GM18502 (cell line): ENCODE data around the gene TTYH2.
"Not testable (repeated sequence)": the region's sequence is repeated elsewhere in the genome, so short reads cannot be mapped to it uniquely, and the experiment has no call there.

ENCODE experiments used
- ATAC-seq: cut with Tn5 transposase; IDR thresholded peaks from one replicate; pipeline ENCODE4 v1.9.1; 2021; ENCODE audit warnings: mild to moderate bottlenecking; ENCODE audit not compliant: unreplicated experiment, poor library complexity

Gene TTYH2

DNA sequence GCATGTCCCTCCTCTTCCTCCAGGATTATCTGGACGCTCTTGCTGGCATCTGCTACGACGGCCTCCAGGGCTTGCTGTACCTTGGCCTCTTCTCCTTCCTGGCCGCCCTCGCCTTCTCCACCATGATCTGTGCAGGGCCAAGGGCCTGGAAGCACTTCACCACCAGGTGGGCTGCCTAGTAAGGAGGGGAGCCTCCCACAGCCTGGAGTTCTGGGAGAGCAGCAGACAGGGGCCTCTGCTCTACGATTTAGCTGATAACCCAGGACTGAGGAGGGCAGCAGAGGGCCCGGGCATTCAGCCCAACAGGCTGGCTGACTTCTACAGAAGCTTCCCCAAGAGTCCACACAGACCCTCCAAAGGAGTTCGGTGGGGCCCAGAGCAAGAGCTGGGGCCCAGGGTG, 38.8 kb downstream of the TTYH2 start:
- no peak for ATAC-seq

DNA sequence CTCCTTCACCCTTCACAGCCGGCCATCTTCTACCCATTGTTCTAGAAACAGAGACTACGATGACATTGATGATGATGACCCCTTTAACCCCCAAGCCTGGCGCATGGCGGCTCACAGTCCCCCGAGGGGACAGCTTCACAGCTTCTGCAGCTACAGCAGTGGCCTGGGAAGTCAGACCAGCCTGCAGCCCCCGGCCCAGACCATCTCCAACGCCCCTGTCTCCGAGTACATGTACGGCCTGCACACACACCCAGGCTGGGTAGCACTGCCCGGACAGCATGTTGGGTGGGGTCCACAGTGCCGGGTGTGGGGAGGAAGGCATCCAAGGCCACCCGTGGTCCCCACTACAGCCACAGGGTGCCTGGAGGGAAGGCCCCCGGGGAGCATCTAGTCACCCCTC, 39.7 kb downstream of the TTYH2 start:
- no peak for ATAC-seq

DNA sequence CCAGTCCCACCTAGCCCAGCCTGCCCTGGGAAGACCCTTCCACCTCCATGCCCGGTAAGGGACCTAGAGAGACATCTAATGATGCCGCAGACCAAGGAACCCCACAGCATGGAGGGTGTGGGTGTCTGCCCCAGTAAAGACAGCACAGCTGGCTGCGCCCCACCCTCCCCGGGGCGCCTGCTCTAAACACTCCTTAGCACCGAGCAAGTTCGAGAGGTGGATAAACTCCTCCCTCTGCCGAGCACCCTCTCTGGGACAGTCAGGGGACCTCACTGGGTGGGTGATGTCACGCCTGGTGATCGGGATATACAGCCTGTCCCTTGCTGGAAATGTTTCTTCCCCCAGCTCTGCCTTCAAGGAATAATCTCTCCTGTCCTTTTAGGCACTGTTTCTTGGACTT, 43.9 kb downstream of the TTYH2 start:
- ATAC-seq = no peak

DNA sequence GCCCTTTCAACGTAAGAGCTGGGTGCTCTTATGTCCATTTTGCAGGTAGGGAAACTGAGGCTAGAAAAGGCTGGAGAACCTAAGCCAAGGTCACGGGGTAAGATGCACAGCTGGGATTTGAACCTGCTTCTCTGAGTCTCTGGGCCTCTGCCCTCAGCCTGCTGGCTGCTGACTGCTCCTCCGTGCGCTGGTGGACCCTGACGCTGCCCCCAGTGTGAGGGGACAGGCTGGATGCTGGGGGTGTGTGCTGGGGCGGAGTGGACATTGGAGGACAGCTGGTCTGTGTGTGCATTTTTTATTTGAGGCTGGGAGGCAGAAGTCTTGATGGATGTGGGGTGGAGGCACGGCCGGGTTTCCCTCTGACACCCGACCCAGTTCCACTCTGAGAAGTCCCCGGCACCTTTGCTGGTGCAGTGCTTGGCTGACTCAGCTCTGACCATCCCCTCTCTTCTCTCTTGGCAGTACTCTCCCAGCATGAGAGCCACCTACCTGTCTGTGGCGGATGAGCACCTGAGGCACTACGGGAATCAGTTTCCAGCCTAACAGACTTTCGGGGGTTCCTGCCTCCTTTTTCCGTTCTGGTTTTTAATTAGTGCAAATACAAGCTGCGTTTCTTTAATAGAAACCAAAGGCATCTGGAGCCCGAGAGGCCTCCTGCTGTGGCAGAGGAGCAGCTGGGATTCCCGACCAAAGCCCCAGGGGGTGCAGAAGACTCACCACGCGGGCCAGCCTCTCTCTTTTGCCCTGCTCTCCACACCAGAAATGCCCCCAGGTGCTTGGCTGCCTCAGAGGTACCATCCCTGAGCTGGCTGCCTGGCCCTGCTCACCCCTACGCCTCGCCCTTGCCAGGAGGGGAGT, 46.5 kb downstream of the TTYH2 start:
- no peak for ATAC-seq

DNA sequence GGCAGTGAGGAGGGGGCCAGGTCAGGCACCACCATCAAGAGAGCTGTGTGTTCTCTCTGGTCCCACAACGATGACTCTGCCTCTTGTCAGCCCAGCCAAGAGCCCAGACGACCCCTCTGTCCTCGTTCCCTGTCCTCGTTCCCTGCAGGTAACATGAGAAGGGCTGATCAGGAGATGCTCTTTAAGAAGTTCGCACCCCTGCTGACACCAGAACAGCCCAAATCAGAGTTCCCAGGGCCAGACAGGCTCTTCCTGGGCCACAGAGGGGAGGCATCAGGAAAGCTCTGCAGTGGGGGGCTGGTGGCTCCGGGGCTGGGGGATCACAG, 47.1 kb downstream of the TTYH2 start:
- no peak for ATAC-seq

DNA sequence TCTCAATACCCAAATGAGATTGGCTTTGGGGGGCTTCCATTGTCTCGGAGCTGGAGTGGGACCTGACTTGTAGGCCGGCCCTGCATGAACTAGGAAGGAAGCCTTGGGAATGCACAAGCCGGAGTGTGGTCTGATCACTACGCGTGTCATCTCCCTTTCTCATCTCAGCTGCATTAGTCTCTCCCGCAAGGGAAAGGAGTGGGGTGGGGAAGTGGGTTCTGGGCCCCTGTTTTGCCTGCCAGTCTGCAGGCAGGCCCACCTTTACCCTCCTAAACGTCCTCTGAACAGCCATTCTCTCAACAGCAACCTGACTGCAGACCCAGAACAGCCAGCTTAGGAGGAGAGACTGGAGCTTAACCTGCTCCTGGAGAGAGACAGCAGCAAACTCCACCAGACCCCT, 49.2 kb downstream of the TTYH2 start:
- no peak for ATAC-seq

DNA sequence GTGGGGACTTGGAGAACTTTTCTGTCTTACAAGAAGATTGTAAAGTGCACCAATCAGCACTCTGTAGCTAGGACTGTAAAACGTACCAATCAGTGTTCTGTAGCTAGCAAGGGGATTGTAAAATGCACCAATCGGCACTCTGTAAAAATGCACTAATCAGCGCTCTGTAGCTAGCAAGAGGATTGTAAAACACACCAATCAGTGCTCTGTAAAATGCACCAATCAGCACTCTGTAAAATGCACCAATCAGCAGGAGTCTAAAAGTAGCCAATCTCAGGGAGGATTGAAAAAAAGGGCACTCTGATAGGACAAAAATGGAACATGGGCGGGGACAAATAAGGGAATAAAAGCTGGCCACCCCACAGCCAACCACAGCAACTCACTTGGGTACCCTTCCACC, 53.7 kb downstream of the TTYH2 start:
- ATAC-seq = not testable (repeated sequence)

DNA sequence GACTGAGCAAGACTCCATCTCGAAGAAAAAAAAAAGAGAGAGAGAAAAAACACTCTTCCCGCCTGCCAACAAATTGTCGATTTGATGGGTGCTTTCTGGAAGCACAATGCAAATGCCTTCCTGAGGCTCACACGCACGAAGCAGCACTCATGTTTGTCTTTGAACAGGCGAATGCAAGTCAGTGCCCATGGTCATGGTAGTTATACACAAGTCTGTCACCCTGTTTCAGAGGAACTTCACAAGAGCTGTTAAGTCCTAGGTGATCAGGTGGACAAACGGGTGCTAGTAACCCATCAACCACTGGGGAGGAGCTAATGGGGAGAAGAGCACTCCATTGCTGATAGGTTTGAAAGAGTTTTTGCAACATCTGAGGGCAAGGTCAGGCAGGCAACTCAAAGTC, 54.2 kb downstream of the TTYH2 start:
- ATAC-seq = no peak

DNA sequence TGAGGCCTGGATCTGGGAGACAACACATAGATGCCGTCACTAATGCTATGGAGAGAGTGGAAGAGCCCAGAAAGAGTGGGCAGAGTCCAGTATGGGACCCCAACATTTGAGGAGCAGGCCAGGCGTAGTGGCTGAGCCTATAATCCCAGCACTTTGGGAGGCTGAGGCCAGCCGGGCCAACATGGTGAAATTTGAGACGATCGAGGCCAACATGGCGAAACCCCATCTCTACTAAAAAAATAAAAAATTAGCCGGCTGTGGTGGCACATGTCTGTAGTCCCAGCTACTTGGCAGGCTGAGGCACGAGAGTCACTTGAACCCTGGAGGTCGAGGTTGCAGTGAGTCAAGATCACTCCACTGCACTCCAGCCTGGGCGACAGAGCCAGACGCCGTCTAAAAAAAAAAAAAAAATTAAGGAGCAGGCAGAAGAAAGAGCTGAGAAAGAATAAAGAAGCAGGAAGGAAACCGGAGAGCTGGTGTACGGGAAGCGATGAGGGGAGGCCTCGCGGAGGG, 54.7 kb downstream of the TTYH2 start:
- ATAC-seq = no peak

DNA sequence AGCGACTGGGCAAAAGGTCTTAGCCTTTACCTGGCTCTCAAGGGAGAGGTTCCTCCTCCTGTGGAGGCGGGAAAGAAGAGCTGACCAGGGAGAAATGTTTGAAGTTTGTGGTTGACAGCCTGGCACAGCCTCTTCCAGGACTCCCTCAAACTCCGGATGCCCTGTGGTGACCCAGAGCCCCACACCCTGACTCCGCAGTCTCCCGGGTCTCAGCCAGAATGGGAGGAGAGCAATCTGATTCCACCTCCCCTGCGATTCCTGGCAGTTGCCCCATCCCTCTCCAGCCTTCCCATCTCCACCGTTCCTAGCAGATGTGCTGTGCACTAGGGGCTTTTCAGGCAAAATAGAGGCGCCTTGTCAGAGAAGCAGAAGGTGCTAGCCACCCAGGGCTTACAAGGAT, 55.2 kb downstream of the TTYH2 start:
- no peak for ATAC-seq

DNA sequence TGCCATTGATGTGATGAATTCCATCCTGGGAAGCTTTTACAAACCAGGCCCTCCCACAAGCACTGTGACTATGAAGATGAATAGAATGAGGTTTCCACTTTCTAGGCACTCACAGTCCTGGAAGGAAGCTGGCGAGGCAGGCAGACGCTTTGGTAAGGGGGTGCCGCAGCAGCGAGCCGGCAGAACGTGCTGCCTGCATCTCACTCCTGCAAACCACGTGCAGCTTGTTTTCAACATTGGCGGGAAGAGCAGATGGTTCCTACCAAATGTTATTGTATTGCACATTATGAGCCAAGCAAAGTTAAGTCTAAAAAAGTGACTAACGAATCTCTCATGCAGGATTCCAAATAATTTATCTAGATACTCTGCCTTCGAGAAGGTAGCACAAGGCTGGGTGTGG, 57.0 kb downstream of the TTYH2 start:
- no peak for ATAC-seq

DNA sequence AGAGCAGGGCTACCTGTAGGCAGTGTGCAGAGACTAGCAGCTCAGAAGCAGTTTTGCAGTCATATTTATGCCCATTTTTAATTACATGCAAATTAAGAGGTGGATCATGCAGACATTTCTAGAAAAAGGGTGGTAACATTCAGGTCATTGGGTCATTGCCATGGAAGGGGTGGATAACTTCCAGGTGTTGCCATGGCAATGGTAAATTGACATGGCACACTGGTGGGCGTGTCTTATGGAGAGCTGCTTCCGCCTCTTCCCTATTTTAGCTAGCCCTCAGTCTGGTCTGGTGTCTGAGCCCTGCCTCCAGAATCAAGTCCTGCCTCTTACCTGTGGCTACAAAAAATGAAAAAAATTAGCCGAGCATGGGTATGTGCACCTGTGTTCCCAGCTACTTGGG, 57.9 kb downstream of the TTYH2 start:
- no peak for ATAC-seq

DNA sequence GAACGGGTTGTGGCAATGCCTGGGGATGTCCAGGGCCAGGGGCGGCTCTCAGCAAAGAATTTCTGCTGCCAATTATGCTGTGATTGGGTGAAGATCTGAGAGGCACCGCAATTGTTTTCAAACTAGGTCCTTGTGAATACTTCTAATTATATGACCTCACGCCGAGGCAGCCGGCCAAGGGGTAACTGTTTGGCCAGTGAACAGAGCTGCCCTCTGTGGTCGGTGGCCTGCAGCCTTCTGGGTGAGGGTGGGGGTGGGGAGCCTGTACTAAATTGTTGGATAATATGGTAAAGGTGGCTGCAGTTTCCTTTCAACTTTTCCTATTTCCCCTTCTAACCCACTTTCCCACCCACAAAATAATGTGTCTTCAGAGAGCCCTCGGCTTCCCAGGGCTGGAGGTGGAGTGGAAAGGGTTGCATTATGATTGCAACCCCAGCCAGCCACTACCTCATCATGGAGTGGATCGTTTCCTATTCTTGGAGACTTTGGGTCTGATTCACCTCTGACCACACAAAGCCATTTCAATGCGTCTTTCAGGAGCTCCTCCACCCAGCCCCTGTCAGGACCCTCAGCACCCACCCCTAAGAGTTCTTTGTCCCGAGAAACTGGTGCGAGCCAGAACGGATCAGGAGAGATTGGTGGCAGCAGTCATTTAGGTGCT, 58.7 kb downstream of the TTYH2 start:
- ATAC-seq = no peak

DNA sequence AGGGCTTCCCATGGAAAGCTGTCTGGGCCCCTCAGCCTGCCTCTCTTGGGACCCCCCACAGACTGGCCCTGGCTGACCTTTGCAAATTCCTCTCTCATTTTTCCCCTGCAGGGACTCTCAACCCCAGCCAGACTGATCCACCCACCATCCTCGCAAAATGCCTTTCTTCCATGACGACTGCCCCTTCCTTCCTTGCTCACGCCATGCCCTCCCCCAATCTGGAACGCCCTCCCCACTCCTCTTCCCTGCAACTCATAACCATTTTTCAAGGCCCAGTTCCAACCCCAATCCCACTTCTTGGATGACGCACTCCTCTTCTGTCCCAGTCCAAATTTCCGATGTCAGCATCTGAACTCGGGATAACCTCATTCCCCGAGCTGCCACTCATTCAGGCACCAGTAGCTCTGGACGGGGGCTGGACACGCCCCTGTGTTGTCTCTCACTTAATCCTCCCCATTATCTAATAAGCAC, 59.4 kb downstream of the TTYH2 start:
- ATAC-seq = no peak

DNA sequence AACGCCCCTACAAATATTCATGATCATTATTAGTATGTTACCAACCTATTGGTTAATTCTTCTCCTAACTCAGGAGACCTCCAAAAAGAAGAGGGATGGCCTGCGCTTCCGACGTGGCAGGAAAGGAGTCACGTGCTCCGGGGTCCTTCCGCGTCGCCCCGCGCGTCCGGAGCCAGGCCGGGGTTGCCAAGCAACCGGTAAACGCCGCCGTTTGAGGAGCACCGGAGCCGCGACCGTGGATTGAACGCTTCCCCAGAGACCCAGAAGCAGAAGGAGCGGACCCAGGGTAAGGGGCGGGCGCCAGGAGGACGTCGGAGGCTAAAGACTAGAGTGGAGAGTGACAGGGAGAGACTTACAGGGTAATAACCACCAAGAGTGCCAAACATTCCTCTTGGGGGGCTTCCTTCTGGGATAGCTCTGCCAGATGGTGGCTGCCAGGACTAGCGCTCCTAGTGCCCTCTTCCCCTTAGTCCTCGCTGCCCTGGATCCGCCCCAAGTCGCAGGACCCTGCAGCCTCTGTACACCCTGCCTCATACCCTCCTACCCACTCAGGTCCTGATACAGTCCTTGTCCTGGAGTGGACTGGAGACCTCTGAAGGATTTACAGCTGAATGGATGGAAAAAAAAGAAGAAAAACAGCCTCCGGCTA, 60.8 kb downstream of the TTYH2 start, which contains the start of gene DNAI2:
Gene DNAI2, plus strand, starts transcription at position 175 of the 649 bp plus-strand sequence. CDS start 7,584 bp downstream, outside the sequence.
- no peak for ATAC-seq

DNA sequence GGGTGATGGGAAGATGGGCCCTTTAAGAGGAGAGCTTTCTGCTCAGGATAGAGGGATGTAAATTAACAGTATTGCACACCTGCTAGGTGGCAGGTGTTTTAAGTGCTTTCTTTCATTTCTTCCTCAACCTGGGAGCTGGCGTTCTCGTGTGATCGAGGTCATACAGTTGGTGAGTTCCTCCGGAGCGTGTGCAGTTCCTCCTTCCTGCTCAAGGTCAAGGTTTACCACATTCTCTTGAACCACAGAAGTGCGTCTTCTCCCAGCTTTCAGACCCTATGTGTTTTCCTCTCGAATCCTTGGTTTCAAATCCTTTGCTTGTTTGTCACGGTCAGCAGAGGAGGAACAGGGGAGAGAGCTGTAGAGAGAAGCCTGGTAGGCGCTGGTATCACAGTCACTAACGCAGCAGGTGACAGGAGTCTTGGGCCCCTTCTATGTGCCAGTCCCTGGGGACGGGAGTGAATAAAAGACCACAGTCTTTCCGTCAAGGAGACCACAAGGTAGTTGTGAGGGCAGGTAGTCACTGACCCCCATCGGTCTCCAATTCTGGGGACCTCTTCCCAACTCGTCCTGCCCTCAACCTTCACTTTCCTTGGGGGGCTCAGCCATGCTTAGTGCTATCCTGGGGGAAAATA, 61.5 kb downstream of the TTYH2 start:
- ATAC-seq = no peak

DNA sequence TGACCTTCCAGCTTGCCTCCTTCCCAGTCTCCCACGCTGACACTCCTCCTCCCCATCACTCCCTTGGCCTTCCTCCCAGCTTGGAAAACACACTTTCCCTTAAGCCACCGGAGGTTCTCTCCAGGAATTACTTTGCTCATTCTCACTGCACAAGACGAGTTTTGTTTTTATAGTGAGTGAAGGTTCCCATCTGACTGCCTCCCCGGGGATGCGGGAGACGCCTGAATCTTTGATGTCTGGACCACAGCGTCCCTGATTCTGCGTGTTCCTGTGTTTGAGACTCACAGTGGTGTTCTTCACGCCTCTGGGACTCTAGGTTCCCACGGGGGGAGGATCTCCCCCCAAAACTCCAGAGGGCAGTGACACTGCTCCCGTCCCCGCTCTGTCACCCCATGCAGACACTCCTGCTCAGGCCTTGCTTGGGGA, 62.7 kb downstream of the TTYH2 start:
- ATAC-seq = no peak

DNA sequence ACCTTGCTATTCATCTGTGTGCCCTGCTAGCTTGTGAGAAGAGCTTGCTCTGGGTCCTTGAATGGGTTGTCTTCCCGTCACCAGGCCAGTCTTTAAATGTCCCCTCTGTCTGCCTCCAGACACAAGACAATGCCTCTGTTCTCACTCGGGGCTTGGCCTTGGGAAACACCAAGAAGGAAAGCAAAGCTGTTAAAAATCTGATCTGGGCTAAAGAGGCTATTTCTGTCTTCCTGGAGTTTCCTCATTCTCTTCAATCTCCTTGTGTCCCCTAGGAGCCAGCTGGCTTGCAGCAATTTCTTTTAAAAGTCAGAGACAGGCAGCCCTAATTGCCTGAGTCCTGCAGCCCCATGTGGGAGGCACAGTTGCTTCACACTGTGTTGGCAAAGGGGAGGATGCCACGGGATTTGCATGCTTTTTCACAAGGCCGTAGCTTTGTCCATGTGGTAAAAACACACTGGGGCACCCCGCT, 63.2 kb downstream of the TTYH2 start:
- ATAC-seq = no peak

DNA sequence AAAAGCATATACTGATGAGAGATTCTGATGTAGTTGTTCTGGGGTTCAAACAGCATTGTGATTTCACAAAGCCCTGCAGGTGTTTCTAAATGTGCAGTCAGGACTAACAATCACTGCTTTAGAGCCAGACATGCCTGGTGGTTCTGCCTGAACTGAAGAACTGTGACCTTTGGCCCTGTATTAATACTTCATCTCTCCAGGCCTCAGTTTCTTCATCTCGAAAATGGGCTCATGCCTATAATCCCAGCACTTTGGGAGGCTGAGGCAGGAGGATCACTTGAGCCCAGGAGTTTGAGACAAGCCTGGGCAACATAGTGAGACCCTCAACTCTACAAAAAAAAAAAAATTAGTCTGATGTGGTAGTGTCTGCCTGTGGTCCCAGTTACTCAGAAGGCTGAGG, 64.6 kb downstream of the TTYH2 start:
- ATAC-seq = no peak

DNA sequence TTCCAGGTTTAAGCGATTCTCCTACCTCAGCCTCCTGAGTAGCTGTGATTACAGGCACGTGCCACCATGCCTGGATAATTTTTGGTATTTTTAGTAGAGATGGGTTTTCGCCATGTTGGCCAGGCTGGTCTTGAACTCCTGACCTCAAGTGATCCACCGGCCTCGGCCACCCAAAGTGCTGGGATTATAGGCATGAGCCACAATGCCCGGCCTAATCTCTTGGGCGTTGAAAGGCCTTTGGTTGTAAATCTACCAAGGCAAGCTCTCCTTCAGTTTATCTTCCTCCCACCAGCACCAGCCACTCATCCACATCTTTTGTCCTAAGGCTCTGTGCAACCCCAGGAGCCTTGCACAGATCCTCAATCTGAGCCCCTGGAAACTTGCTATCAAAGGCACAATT, 66.2 kb downstream of the TTYH2 start:
- ATAC-seq = not testable (repeated sequence)
